ENCODE data around the gene PCLO.

- TF ChIP-seq, protein P1, sequence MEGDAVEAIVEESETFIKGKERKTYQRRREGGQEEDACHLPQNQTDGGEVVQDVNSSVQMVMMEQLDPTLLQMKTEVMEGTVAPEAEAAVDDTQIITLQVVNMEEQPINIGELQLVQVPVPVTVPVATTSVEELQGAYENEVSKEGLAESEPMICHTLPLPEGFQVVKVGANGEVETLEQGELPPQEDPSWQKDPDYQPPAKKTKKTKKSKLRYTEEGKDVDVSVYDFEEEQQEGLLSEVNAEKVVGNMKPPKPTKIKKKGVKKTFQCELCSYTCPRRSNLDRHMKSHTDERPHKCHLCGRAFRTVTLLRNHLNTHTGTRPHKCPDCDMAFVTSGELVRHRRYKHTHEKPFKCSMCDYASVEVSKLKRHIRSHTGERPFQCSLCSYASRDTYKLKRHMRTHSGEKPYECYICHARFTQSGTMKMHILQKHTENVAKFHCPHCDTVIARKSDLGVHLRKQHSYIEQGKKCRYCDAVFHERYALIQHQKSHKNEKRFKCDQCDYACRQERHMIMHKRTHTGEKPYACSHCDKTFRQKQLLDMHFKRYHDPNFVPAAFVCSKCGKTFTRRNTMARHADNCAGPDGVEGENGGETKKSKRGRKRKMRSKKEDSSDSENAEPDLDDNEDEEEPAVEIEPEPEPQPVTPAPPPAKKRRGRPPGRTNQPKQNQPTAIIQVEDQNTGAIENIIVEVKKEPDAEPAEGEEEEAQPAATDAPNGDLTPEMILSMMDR (IDR thresholded peaks at IDR 0.05) = no peak
- TF ChIP-seq POLR2AphosphoS5 (IDR thresholded peaks at IDR 0.05) (no peak), EP300 (IDR thresholded peaks at IDR 0.05) (no peak), POLR2A (IDR thresholded peaks at IDR 0.05; ENCODE audit: low read depth) (no peak)
These were observed 256.2 kb downstream of the PCLO start for GRCh38 chr7:82906502-82906901.

Measured in esophagus muscularis mucosa (tissue), 4 donors.